Astrocyte (in vitro differentiated cells and primary cell): ENCODE results near the gene CARD14.

Experiments
- CTCF ChIP-seq: IDR thresholded peaks from 2 replicates; pipeline ENCODE4 v1.5.1; 2011; ENCODE audit warnings: low read depth, mild to moderate bottlenecking, inconsistent platforms, low read length, moderate library complexity; ENCODE audit not compliant: insufficient read depth
- EZH2 ChIP-seq: IDR thresholded peaks from 2 replicates; pipeline ENCODE4 v1.6.1; 2012; ENCODE audit warnings: mild to moderate bottlenecking, low read length, inconsistent platforms; ENCODE audit not compliant: insufficient read depth

- no peak for TF ChIP-seq CTCF
- no peak for TF ChIP-seq EZH2
Observed at GRCh38 chr17:80214012-80214877, 44.4 kb downstream of the CARD14 start.
